Endometrial microvascular endothelial cells (primary cell): ENCODE data around the gene HTR2C. TPM values are rescaled to one million over a fixed set of nuclear protein-coding genes. Genes with fewer than 3 reads are reported as not detected.
"Not testable (repeated sequence)": the region's sequence is repeated elsewhere in the genome, so short reads cannot be mapped to it uniquely, and the experiment has no call there.

Experiments used
- in situ Hi-C: cut with HindIII; loops from 2 replicates; pipeline ENCODE4 v1.10.0; 2017; ENCODE audit warnings: low sequenced_read_pairs, low pct_unique_long_range_greater_than_20kb; ENCODE audit errors: inconsistent ontology term
- total RNA-seq: library from RNA; depleted of rRNA; stranded (reverse); fragments of >200 nt; gene quantifications from one replicate; pipeline ENCODE4 v1.2.3, GENCODE V29; 2015; ENCODE audit errors: inconsistent ontology term

HTR2C gene
- total RNA-seq, 1 donor from 2014 or later, result not detected

DNA sequence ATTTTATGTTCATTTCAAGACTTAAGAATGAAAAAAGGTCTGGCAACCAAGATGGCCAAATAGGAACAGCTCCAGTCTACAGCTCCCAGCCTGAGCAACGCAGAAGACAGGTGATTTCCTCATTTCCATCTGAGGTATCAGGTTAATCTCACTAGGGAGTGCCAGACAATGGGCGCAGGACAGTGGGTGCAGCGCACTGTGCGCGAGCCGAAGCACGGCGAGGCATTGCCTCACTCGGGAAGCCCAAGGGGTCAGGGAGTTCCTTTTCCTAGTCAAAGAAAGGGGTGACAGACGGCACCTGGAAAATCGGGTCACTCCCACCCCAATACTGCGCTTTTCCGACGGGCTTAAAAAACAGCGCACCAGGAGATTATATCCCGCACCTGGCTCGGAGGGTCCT lies 116.6 kb downstream of the HTR2C start:
- in situ Hi-C loops, result not testable (repeated sequence)

DNA sequence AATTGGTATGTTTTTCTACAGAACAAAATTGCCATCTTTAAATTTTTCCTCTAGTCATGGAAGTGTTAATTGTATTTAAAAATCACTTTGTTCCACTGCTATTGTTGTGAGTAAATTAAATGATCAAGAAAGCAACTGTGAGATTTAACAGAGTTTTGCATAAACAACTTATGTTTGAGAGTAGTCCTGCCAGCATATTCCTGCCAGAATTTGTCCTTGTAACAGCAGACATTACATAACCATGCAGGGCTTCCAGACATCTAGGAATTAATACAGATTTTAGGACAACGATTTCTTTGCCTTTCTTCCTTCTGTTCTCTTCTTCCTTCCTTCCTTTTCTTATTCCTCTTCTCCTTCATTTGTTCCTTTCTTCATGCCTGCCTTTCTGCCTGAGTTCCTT lies 125.5 kb downstream of the HTR2C start:
- in situ Hi-C loops, result no loop called here

DNA sequence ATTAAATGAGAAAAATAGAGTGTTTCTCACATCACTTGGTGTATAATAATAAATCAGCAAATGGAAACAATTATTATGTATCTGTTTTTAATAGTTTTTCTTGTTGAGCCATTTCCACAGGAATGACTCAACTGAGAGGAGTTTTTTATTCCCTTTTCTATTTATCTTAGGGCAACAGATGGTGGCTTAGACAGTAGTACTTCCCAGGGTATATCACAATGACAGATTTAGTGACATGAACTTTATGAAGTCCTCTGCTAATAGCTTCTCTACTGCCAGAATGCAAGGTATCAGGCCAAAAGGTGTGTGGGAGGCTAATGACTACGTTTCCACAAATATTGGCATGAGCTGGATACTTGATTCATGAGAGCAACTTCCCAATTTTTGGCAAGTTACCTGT lies 126.7 kb downstream of the HTR2C start:
- in situ Hi-C loops, result no loop called here

DNA sequence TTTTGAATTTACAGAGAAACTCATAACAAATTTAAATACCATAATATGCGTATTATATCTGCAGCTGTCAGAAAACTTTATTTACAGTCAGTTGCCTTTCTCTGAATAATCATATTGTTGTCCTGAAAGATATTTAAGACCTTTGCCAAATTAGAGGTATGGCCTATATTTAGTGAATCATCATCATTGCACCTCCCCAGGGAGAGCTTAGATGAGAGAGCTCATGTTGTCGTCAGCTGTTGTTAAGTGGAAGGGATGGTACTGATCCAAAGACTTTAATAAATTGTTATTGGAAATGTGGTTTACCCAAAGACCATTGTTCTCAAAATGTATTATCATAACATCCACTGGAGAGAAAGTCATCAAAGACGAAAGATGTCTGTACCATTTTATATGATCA lies 128.6 kb downstream of the HTR2C start:
- in situ Hi-C loops, result no loop called here

DNA sequence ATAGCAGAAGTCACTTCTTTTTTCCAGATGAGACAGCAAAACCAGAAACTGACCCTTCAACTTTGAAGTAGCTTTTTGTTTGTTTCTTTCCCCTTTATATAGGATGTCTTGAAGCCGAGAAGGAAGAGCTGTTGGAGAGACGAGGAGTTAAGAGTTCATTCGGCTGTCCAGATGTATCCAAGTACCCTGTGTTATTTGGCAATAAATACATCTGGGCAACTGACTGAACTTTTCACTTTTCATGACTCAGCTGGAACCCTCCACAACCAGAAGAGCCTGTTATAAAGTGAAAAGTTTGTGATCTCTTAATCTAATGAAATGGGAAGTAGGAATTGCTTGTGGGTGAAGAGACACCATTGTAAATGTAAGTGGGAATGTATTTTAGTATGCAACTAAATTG lies 131.2 kb downstream of the HTR2C start:
- in situ Hi-C loops, result no loop called here

DNA sequence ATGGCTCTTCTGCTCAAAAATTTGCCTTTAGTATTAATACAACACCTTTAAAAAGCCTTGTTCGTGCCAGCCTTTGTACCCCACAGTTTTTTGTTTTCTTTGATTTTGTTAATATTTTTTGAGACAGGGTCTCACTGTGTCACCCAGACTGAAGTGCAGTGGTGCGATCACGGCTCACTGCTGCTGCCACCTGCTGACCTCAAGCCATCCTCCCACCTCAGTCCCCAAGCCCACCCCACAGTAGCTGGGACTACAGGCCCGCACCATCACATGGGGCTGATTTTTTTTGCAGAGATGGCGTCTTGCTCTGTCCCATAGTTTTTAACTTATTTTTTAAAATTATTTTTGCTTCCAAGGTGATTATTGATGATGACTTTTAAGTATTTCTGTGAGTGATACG lies 134.0 kb downstream of the HTR2C start:
- in situ Hi-C loops, result no loop called here

DNA sequence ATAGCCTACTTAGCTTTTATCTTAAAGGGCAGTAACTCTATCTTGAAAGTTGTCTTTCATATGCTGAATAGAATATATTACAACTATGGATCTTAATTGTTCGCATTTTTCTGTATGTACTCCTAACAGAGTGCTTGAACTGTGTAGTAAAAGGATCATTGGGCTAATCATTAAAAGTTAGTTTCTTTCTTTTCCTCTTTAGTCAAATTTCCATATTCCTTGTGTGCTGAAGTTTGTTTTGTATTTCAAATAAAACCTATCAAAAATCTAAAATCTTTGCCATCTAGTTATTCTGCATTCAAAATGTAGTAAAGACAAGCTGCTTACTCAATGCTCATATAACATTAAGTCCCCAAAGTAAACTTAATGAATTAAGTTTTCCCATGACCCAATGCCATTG lies 182.7 kb downstream of the HTR2C start:
- in situ Hi-C loops, result no loop called here

DNA sequence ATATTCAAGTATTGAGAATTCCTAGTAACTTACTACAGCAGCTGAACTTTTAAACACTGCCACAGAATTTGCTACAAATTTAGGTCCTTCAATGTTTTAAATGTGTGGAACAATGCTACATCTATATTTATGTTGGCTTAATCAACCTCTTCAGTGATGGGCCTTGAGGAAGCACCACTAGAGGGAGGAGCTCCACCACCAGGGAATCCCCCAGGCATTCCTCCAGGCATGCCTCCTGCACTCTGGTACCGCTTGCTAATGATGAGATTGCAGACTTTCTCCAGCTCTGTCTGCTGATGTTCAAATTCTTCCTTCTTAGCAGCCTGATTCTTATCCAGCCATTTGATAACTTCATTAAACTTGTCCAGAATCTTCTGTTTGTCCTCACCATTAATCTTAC lies 190.8 kb downstream of the HTR2C start:
- in situ Hi-C loops, result no loop called here

DNA sequence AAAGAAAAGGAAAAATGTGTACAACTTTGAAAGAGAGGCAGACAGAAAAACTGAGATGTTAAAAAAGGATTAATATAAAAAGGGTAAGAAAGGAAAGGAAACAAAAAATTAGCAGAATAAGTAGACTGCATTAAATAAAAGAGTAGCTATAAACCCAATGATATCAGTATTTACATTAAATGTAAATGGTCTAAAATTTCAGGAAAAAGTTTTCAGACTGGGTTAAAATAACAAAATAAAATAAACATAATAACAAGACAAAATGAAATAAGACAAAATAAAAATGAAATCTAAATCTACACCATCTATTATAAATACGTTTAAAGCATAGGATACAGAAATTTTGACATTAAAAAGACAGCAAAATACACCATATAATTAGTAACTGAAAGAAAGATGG lies 199.0 kb downstream of the HTR2C start:
- in situ Hi-C loops, result no loop called here

DNA sequence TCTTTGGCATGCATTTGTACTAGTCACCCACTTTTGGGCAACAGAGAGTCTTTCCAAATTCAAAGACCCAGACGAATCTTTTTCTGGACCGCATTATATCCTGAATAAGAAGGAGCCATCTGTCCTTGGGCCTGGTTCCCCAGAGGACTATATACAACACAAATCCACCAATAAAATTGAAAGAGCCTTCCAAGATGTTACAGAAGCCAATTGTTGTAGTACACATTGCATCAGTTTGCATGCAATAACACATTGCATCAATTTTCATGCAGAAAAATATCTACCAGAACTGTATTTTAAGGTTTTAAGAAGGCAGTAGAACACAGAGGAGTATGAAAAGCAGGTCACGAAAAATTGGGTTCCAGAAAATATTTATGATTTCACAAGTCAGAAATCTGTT lies 203.2 kb downstream of the HTR2C start:
- in situ Hi-C loops, result no loop called here

DNA sequence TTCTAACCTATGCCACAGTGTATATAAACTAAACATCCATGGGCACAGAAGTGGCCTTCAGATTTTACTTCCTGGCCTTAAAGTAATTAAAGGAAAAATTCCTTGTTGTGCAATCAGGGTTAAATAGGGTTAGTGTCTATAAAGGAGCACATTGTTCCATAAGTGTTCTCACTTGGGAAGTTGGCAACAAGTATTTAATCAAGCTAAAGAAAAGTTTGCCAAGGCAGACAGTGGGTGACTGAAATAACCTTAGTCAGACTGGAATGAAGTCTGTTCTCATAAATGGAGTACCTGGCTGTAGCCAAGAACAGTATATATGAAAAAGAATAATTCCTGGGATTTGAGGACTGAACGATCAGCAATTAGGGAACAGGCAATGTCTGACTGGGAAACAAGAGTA lies 213.6 kb downstream of the HTR2C start:
- in situ Hi-C loops, result no loop called here

DNA sequence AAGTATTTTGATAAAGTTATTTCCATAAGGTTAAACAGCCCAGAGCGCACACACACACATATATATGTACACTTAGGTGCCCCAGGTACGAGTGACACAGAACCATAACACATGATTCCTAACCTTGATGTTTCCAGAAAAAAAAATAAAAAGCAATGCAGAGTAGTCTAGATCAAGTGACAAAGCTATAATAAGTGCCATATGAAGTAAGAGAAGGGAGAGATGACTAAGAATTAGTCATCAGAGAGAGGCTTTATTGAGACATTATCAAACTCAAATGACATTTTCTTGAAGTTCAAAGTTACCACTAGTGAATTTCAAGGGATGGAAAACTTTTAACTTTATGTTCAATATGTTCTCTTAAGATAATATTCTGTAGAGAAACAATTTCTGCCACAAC lies 215.0 kb downstream of the HTR2C start:
- in situ Hi-C loops, result no loop called here

DNA sequence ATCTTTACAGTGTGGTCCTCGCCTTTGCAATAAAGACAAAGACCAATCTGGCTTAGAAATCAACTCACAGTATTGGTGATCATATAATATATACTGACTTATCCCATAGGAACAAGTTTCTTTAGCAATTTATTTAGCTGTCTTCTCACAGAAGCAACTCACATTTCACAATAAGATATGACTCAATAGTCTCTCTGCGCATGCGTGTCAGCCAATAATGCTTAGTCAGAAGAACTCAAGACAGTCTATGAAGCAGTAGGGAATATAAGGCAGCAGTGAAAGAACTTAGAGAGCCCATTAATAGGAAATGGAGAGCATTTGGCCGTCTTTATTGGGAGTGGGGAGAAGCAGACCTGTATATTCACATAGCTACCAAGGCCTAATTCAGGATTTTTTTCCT lies 216.8 kb downstream of the HTR2C start:
- in situ Hi-C loops, result no loop called here

DNA sequence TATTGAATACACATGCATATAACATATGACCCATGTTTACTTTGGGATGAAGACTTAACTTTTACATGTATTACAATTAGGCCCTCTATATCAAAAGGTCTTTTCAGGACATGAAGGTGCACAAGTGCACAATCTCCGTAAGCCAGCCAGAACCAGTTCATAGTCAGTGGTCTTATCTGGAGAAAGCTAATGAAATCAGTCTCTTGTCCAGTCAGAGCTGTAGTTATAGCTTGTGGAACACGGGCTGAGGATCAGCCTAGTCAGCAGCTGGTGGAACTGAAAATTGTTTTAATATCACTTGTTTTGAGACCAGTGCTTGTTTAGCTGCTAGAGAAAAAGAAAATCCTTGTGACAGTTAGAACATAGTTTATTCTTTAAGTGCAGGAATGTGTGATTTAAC lies 235.6 kb downstream of the HTR2C start:
- in situ Hi-C loops, result no loop called here

DNA sequence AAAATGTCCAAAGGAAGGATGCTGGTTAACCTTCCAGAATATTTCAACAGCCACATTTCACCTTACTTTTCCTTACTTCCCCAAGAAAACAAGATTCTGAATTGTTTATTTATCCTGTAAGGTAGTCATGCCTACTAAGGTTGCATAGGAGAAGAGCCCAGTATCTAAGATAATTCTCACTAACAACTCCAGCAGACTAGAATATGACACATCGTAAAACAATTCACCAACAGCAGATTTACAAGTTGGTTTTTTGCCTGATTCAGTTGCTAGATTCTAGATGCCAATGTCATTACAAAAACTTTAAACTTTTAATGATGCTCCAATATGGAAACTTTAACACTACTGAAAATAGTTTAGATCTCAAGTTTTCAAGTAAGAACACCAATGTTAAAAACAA lies 257.2 kb downstream of the HTR2C start:
- in situ Hi-C loops, result no loop called here

DNA sequence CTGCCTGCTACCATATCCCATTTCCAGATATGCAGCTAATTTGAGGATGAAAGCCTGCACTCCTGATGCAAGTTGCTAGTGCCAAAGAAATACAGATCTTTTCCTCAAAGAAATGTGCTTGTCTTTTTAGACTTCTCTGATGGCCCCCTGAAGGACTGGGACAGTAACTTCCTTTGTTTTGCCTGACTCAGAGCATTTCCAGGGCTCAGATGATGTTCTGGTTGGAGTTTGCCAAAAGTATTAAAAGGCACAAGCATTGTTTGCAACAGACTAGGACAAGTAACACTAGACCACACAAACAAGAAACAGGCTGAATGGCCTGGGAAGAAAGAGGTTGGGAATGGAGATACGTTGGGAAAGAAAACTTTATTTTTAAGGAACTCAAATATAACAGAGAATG lies 258.3 kb downstream of the HTR2C start:
- in situ Hi-C loops, result no loop called here

DNA sequence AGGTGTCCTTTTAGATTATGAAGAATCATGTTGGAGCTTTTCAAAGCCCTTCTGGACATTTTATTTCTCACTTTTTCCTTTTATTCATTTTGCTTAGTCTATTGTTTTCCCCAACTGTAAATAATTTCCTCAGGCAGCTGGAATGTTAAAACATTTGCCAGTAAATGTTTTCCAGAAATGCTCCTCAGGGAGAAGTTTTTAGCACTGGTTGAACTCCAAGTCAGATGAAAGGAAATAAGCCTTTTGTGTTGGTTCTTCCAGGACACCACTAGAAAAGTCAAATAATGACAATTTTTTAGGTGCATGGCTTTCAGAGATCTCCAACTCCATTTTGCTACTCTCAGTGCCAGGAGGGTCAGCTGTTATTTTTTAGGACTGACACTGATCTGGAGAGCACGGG lies 305.6 kb downstream of the HTR2C start:
- in situ Hi-C loops, result no loop called here

DNA sequence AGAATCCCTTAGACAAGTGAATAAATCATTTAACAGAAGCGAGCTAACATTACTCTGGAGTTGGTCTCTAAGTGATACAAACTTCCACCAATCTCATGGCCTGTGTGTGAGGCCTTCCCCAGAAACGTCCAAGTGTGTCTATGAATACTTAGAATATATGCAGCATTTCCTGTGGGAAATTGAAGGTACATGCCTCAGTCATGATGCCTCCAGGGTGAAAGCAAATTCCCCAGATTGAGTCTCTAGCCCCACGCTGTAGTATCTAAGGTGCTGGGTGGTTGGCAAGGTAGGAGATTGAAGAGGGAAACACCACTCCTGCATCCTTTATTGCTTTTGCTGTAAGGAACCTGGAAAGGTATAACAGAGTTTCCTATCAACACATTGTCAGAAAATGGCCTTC lies 319.7 kb downstream of the HTR2C start:
- in situ Hi-C loops, result no loop called here

DNA sequence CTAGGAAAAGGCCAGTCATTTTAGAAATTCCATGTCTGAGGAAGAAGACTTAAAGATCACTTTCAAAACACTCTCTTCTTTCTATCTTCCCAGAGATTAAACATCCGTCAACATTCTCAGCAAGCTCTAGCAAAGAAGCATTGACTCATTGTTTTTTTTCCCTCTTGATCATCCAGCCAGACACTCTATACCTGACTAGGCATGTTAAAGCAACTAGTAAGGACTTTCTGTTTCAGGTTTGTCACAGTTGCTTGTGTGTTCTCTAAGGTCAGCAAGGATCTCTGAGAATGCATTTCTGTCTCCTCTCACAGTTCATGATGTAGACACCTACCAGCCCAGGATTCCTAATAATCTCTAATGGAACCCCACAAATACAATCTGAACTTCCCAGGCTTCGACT lies 321.4 kb downstream of the HTR2C start:
- in situ Hi-C loops, result no loop called here

DNA sequence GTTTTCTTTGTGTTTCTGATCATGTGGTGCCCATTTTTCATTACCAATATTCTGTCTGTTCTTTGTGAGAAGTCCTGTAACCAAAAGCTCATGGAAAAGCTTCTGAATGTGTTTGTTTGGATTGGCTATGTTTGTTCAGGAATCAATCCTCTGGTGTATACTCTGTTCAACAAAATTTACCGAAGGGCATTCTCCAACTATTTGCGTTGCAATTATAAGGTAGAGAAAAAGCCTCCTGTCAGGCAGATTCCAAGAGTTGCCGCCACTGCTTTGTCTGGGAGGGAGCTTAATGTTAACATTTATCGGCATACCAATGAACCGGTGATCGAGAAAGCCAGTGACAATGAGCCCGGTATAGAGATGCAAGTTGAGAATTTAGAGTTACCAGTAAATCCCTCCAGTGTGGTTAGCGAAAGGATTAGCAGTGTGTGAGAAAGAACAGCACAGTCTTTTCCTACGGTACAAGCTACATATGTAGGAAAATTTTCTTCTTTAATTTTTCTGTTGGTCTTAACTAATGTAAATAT lies 323.2 kb downstream of the HTR2C start:
- in situ Hi-C loops, result no loop called here

DNA sequence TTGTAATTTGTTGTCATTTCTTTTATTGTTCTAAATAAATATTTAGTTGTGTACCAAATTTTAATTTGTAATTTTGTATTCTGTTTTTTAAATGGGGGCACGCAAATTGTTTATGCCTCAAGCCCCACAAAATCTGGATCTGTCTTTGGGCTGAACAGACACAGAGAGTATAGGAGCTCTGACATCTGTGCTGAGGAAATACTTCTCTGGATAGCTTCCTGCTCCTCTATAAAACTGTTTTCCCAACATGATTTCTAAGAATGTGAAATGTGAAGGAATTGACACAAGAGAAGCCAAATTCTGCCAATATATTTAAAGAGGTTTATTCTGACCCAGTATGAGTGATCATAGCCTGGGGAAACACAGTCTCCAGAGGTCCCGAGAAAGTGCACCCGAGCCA lies 340.5 kb downstream of the HTR2C start:
- in situ Hi-C loops, result no loop called here

DNA sequence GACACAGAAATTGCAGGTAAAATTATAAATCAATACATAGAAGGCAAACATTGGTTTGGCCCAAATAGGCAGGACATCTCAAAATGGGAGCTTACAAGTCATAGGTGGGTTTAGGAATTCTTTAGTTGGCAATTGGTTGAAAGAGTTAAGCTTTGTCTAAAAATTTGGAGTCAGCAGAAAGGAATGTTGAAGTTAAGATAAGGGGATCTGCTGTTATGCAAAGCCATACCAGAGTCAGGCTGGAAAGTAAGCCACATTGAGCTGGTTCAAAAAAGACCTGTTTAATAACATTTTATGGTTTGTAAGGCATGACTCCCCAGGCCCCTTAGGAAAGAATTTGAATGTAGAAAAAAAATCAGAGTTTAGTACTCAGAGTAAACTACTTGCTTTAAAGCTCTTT lies 341.0 kb downstream of the HTR2C start:
- in situ Hi-C loops, result no loop called here
